Measurements from ENCODE around the gene RPTOR.

The RPTOR gene

DNA sequence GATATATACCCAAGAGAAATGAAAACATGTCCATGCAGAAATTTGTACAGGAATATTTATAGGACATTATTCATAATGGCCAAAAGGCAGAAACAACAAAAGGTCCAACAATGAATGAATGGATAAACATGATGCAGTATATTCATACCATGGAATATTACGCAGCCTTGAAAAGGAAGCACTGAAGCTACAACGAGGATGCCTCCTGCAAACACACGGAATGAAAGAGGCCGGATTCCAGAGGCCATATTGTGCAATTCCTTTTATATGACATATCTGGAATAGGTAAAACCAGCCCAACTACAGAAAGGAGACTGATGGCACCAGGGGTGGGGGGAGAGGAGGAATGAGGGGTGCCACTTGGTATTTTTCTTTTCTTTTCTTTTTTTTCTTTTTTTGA, 432.5 kb downstream of the RPTOR start:
- no peak for DNase-seq

DNA sequence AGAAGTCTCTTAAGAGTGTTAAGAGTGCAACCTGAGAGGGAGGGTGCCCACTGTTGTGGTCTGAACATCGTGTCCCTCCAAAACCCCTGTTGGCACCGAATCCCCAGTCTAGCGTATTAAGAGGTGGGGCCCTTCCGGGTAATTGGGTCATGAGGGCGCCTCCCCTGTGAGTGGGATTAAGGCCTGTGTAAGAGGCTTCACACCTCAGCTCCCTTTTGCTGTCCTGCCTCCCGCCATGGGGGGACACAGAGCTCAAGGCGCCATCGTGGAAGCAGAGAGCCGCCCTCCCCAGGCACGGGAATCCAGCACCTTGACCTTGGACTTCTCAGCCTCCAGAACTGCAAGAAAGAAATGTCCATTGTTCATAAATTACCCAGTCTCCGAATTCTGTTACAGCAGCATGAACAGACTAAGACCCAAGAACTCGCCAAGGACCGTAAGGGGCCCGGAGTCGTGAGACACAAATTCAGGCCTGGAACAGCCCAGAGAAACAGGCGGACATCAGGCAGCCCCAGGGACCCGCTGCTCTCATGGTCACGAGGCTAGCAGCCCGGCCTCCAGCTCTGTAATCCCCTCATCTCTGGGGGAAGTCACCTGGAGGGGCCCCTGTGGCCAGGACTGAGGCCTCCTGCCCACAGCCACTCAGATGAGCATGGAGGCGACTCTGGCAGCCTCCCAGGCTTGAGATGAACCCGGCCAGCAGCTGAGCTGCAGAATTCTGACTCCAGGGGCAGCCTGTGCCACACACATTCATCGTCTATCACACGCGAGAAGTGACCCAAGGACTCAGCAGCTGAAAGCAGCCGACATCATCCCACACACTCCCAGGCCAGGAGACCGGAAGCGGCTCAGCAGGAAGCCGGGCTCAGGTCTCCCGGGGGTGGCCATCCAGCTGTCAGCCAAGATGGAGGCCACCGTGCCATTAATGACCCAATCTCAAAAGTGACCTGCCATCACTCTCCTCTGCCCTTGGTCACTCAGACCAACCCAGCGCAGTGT, 434.2 kb downstream of the RPTOR start:
- no peak for DNase-seq

DNA sequence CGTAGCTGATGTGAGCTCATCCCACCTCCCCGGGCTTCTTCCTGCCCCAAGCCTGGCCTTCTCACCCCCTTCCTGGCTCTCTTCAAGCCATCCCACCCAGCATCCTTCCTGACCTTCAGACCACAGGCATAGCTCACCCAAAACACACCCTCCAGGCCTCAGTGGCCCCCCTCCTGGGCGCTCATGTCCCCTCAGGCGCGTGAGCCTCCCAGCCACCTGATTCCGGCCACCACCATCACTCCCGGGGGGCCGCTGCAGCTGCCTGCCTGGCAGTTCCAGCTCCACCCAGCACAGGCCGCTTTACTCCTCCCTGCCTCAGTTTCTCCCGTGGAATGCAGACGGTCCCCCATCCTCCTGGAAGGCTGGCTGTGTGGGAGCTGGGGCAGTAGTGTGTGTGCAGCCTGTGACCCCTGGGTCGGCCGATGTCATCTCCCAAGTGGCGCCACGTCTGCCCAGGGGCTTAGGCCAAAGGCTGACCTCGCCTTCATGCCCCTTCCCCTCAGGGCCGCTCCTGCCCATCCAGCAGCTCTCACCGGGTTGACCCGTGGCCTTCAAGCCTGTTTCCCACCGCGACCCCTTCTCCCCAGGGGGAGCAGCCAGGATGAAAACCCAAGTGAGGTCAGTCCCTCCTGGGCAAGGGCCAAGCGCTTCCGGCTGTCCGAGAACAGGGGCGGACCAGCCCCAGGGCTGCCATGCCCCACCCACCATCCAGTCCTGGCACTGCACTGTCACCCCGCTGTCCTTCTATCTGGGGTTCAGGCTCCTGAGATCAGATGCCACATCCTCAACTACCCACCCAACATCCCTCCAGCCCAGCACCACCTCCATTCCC, 435.1 kb downstream of the RPTOR start:
- no peak for DNase-seq

DNA sequence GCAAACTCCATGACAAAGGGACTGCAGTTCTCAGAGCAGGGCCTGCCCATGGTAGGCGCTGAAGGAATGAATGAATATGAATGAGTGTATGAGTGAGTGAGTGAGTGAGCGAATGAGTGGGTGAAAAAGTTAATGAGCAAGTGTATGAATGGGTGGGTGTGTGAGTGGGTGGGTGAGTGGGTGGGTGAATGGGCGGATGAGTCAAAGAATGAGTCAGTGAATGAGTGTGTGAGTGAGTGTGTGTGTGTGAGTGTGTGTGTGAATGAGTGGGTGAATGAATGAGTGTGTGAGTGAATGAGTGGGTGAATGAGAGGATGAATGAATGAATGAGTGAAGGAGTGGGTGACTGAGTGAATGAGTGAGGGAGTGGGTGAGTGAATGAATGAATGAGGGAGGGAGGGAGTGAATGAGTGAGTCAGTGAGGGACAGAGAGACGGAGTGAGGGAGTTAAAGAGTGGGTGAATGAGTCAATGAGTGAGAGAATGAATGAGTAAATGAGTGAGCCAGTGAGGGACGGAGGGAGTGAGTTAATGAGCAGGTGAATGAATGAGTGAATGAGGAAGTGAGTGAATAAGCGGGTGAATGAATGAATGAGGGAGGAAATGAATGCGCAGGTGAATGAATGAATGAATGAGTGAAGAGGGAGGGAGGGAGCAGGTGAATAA, 435.9 kb downstream of the RPTOR start:
- no peak for DNase-seq

DNA sequence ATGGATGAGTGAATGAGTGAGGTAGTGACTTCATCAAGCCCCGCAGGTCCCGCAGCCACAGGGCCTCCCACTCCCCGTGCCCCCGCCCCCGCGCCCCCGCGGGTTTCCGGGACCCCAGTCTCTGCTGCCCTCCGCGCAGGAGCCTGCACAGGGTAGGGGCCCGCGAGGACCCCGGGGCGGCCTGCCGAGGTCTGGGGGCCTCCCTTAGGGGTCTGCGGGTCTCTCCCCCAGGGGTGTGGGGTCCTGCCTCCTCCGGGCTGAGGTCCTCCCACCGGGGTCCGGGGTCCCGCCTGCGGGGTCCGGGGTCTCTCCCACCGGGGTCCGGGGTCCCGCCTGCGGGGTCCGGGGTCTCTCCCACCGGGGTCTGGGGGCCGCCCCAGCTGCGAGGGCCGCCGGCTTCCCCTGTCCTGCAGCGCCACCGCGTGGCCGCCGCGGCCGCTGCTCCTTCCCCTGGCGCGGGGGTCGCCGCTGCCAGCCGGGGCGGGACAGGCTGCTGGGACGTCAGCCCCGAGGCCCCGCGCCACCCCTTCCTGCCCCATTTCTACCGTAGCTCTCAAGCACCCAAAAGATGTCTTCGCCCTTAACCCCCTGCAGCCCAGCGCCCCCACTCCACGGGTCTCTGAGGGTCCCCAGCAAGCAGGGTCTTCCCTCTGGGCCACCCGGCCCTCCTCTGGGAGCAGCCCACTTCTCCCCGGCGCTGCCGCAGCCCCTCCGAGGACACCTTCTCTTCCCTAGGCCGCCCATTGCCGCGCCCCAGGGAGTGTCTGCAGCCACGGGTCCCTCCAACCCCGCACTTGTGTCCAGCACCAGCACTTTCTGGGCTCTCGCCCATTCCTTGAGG, 436.6 kb downstream of the RPTOR start:
- DNase-seq = no peak

DNA sequence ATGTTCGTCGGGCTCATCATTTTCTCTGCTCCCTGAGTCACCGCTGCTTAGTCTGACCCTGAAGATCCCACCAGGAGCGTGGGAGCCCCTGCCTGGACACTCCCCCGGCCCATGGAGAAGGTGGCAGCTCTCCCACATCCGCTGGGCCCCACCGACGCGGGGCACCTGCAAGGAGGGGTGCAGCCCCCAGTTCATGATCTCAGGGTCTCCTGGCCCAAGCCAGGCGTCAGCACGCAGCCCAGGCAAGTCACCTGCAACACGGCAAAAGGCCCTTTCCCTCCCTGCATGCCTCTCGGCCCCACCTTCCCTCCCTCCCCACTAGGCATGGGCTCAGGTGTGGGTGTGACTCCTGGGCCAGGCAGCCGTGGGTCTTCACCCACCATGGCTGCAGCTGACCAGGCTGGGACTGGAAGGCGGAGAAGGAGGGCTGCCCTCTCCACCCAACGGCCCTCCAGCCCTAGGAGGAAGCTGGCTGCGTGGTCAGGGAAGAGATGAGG, 437.3 kb downstream of the RPTOR start:
- DNase-seq = no peak

DNA sequence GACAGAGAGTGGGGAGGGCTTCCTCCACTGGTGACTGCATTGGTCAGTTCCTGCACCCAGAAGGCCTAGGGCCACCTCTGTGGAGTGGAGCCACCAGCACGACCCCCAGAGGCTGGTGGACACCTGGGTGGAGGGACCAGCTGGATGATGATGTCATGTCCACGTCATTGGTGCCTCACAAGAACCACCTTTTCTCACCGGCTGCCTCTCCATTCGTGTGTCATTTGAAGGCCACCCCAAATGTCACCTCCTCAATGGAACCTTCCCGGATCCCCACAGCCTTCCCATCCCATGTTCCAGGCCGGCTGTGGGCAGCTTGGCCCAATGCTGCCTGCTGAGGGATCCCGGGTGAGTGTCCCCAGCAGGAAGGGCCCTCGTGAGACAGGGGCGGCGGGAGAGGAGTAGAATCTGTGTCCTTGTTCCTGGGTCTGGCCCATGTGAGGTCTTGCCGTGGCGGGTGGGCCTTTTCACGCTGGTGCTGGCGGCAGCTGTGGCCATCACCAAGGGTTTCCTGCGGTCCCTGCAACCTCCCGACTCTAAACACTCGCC, 437.9 kb downstream of the RPTOR start:
- DNase-seq = no peak

DNA sequence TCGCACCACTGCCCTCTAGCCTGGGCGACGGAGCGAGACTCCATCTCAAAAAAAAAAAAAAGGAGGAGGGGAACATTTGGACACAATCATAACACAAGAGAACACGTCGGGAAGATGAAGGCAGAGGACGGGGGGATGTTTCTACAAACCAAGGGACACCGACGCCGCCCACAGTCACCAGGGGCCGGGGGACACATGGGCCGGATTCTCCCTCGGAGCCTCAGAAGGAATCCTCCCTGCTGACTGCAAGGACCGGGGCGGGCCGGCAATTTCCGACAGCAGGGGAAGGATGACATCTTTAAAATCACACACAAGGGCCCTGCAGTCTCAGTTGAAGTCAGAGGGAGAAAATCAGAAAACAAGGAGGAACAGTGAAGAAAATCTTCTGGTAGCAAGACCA, 438.9 kb downstream of the RPTOR start:
- no peak for DNase-seq

DNA sequence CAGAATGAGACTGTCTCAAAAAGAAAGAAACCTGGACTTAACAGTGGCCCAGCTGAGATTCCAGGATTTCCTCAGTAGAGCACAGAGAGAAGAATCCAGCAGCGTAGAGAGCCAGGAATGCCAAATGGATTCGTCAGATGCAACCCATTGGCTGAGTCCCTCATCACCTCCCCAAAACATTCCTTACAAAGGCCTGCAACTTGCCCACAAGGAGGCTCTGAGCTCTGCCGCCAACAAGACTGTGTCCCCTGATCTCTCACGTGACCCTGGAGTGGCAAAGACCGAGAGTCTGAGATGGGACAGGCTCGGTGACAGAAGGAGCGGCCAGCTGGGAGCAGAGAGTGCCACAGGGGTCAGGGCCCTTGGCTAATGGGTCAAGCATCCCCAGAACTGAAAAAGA, 440.1 kb downstream of the RPTOR start:
- no peak for DNase-seq

DNA sequence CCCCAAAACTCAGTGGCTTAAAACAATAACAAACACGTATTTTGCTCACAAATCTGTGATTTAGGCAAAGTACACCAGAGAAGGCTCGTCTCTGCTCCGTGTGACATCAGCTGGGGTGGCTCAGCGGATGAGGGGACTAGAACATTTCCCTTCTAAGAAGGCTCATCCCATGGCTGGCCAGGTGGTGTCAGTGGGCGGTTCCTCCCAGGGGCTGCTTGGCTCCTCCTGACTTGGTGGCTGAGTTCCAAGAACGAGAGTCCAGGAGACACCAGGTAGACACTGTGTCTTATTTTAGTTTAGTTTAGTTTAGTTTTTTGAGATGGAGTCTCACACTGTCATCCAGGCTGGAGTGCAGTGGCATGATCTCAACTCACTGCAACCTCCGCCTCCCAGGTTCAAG, 441.4 kb downstream of the RPTOR start:
- DNase-seq = no peak

DNA sequence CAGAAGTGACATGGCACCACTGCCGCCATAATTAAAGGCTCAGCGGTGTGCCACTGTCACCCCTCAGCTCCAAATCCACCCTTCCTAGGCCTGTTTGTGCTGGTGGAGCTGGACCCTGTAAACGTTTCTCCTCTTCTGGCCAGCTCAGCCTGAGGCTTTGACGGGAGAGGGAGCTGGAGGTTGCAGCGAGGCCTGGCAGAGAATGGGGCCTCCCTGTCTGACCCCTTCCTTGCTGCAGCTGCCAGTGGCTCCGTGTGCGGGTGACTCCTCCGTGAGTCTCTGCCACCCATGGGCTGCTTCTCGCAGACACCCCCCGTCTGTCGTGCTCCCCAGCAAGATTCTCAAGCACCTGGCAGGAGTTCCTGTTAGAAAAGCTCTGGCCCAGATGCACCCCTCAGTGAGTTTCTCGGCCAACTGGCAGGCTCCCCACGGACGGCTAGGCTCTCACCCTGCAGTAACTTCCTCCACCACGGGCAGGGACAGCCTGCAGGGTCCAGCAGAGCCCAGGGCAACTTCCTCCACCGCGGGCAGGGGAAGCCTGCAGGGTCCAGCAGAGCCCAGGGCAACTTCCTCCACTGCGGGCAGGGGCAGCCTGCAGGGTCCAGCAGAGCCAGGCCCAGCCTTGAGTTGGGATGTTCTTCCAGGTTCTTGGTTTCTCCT, 442.3 kb downstream of the RPTOR start:
- DNase-seq = no peak

DNA sequence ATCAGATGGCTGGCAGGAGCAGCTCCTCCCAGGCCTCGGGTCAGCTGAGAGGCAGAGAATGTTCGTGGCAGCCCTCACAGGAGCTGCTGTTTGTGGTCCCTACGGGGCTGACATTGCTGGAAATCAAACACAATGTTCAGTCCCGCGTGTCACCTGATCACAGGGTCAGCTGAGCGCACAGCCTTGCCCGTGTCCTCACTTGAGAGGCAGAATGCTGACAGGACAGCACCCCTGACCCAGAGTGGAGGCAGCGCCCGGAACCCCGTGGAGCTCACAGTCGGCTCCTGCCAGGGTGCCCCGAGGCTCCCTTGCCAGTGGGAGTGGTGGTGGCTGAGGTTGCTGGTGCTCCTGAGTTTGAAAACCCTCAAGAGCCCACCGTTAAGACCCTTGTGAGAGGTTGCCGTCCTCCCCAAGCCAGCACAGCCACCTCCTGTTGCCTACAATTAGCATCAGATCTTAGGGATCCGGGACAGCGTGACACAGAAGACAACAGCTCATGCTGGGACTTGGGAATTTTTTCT, 443.4 kb downstream of the RPTOR start:
- no peak for DNase-seq

DNA sequence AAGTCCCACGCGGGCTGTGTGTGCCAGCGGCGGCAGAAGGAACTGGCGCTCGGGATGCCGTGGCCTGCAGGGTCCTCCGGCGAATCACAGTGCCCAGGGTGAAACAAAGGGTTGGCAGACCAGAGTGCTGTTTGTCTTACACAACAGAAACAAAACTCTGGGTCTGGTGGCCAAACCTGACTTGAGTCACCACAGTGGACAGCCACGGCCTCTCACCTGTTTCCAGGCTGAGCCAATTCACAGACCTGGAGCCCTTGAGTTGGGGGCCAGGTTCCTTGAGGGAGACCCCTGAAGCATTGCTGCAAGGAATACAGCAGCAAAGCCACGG, 444.9 kb downstream of the RPTOR start:
- no peak for DNase-seq

DNA sequence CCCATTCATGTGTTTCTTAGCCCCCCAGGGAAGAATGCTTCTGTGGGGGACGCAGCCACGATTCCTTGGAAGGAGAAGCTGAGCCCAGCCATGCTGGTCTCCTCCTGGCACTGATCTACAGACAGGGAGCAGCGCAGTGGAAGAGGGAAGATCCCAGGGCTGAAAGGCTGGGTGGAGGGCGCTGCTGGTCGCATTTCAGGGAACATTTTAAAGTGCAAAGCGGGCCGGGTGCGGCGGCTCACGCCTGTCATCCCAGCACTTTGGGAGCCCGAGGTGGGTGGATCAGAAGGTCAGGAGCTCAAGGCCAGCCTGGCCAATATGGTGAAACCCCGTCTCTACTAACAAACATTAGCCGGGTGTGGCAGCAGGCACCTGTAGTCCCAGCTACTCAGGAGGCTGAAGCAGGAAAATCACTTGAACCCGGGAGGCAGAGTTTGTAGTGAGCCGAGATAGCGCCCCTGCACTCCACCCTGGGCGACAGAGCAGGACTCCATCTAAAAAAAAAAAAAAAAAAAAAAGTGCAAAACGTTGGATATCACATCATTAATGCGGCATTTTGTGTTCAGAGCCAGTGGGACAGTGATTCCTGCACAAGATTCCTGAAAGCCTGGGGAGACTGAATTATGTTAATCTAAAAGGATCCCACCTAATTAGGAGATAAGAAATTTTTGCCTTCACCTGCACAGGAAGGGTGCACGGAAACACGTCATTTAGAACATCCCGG, 446.4 kb downstream of the RPTOR start:
- DNase-seq = no peak

DNA sequence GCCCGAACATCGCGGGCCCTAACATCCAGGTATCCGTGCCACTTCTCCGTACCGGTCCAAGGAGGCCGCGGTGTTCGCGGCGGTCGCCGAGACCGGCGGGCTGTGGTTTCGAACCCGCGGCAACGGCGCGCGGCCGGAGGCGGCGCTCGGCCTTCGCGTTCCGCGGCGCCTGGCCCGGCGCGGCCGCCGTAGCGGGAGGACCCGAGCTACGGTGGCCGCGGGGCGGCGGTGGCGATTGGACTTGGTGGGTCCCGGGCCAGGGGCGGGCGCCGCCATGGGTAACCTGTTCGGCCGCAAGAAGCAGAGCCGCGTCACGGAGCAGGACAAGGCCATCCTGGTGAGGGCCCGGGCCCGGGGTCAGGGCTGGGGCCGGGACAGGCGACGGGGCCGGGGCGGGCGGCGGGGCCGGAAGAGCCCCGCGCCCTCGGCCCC, 447.0 kb downstream of the RPTOR start, which contains the start of gene CHMP6:
TSS of gene CHMP6 (plus strand) at position 197 of the 432 bp plus-strand sequence. CDS start at position 275, 78 bp downstream.
- peak; percentile 46 for DNase-seq

DNA sequence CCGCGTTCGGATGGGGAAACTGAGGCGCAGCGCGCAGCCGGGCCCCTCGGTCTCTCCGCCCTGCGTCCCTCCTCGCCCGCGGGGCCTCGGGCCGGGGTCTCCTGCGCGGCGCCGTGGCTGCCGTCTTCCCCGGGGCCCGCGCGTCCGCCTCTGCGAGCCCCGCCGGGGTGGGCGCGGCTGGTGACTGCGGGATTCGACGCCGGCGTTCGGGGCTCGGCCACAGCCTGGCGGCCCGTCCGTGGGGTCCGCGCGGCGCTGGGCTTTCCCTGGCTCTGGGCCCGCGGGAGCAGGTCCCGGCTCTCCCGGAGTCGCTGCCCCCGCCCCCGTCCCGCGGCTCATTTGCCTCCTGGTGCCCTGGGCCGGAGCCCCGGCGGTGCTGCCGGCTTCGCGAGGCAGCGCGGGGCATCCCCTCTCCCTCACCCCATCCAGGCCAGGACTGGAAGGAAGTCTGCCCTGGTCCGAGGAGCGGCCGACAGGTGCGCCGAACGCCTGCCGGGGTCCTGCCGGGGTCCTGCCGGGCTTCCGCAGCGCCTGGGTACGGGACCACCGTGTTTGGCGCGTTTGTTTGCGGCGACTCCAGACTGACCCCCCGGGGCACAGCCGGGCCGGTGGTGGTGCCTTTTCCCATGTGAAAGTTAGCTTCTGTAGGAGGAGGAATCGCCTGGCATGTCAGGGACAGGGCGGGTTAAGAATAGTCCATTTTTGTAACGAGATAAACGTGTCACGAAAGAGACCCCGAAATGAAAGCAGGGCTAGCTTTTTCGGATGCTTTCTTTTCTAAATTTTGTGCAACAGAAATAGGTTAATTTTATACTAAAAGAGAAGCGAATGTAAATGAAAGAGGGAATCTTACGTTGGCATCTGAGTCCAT, 447.7 kb downstream of the RPTOR start:
- DNase-seq = no peak

DNA sequence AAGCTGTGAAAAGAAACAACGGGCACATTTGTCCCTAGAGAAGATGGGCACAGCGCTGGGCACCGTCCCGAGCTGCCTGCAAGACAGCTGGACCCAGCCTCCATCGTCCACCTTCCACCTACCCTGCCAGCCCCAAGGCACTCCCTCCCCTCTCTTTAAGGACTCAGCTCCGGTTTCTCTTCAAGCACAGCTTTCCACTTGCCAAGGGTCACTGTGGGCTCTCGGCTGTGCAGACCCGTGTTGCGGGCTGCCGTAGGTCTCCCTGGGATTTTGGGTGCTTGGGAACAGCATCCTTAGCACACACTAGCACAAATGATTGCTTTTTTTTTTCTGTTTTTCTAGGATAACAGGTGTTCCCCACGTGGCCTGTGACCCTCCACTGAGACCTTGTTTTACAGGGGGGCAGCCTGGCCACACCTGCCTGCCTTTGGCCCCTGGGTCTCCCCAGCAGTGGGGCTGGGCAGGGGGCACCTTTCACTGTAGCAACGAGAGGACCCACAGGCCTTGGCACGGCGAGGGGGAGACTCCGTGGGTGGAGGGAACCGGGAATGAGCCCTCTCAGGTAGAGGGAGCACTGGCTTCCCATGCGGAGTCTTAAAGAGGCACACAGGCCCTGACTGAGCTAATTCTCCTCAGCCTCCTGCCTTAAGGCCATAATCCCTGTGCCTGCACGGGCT, 448.4 kb downstream of the RPTOR start:
- no peak for DNase-seq

DNA sequence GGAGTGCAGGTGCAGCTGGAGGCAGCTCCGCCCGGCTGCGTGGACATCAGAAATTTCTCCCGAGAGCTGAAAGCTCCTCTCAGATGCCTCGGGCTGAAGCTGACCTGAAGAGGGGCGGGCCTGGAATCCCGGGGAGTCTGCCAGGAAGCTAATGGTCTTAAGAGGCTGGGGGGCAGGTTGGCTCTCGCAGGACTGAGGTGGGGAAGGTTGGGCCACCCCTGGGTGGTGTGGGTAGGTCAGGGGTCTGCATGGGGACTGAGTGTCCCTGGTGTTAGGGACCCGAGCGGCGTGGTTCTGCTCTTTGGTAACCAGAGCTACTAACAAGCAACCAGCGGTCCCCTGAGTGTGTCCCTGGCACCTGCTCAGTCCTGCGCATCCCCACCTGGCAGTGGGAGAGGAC, 450.5 kb downstream of the RPTOR start:
- DNase-seq = no peak
